GM18951 (cell line): ENCODE results near the gene KCNC1.

Source experiments
- POLR2A ChIP-seq: IDR thresholded peaks from 4 replicates; pipeline ENCODE4 v1.6.1; 2011; ENCODE audit warnings: mild to moderate bottlenecking; ENCODE audit not compliant: insufficient read length, insufficient read depth; ENCODE audit errors: extremely low read depth
- in situ Hi-C: fragments of 300-500 bp; cut with MboI; formaldehyde crosslinking; loops from one replicate; pipeline ENCODE4 v1.12.0; 2022; ENCODE audit warnings: low sequenced_read_pairs, mixed read lengths, inconsistent platforms; ENCODE audit not compliant: unreplicated experiment

The KCNC1 gene

GRCh38 chr11:17770048-17770652, 35.6 kb downstream of the KCNC1 start:
- TF ChIP-seq POLR2A: no peak
- in situ Hi-C loops: no loop called here

DNA sequence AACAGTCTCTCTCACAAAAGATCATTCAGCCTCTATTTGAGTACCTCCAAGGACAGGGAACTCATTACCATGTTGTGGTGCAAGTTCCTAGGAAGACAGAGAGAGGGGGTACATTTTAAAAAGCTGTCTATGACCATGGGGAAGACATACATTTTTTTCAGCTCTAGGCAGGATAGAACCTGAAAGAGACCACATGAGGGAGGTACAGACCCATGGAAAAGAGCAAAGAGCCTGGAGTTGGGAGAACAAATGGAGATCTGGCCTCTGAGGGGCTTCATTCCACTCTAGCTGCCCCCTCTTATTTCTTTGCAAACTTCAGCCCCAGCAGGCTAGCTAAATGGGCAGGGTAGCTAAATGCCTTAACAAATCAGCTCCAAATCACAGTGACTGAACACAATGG, 36.3 kb downstream of the KCNC1 start:
- in situ Hi-C loops: no loop called here
- TF ChIP-seq POLR2A: no peak

DNA sequence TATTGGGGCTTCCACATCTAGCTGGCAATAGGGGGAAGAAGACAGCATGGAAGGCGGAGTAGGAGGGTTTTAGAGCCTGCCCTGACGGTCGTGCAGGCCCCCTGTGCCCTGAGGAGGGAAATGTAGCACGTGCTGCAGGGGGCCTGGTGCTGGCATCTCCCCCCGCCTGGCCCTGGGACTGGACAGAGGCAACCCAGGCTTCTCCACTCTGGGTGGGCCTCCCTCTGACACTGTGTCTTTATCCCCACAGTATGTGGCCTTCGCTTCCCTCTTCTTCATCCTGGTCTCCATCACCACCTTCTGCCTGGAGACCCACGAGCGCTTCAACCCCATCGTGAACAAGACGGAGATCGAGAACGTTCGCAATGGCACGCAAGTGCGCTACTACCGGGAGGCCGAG, 36.8 kb downstream of the KCNC1 start:
- no peak for TF ChIP-seq POLR2A
- in situ Hi-C loops: no loop called here

- in situ Hi-C loops: no loop called here
- no peak for TF ChIP-seq POLR2A
Observed at GRCh38 chr11:17771841-17772401, 37.3 kb downstream of the KCNC1 start.

DNA sequence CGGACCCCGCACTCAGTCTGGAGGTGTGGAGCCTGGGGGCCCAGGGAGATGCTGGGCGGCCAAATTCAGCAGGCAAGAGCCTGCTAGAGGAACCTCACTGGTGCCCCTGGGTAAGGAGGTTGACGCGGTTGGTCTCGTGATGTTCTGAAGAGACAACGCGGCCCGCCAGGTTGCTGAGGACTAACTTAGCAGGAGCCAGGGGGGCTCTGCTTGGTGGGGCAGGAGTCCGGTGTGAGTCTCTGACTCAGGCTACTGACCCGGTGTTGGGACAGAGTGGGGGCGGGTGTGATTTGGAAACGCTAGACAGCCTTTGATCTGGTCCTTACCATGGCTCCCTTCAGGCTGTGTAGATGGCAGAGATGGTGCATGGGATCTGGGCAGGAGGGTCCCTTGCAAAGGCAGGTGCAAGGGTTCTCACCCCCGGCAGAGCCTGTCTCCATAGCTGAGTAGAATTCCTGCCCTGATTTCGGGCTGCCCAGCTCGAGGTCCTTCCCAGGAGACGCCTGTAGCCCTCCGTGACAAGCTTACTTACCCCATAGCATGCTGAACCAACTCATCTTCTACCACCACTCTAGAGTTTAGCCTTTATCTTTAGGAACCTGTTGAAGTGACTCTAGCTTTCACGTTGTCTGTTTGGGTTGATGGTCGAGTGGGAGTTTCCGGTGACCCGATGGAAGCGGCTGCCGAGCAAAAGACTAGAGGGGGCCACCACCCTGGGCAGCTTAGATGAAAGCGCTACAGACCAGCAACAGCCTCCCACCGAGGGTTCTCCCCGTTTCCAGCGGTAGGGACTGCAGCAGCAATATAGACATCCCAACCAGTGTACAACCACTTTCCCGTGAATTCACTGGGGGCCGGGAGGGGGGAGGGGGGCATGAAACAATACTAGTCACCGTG, 38.4 kb downstream of the KCNC1 start:
- in situ Hi-C loops: no loop called here
- TF ChIP-seq POLR2A: no peak

GRCh38 chr11:17773674-17774073, 39.1 kb downstream of the KCNC1 start:
- in situ Hi-C loops: no loop called here
- no peak for TF ChIP-seq POLR2A

DNA sequence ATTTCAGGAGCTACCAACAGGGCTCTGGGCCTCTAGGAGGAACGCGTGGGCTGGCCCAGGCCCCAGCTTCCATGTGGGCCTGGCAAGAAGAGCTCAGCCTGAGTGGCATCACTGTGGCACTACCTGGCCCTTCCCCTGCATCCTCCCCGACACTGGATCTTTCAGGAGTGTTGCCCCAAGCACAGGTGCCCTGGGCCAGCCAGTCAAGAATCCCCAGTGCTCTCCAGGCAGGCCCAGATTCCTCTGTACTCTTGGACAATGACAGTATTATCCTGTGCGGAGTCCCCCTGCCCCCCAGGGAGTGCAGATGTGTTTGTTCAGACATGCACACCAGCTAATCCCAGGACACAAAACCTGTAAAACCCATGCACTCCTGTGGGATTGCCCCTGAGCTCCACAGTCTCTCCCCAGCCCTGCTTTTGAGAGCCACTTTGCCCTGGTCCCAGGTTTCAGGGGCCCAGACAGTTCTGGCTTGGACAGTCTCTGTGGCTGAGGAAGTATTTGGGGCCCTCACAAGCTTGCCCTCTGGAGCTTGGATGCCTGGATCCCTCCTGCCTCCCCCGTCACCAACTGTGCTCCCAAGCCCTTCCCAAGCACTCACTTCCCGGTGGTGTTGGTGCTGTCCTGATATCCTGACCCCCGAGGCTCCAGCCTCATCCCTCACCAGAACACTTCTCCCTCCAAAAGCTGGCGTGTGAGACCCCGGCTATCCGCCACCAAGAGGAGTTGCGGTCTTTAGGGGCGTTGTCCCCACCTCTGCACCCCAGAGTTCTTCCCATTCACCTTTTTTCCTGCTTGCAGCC, 39.9 kb downstream of the KCNC1 start:
- in situ Hi-C loops: no loop called here
- no peak for TF ChIP-seq POLR2A

GRCh38 chr11:17775035-17775348, 40.4 kb downstream of the KCNC1 start:
- TF ChIP-seq POLR2A: no peak
- in situ Hi-C loops: no loop called here

DNA sequence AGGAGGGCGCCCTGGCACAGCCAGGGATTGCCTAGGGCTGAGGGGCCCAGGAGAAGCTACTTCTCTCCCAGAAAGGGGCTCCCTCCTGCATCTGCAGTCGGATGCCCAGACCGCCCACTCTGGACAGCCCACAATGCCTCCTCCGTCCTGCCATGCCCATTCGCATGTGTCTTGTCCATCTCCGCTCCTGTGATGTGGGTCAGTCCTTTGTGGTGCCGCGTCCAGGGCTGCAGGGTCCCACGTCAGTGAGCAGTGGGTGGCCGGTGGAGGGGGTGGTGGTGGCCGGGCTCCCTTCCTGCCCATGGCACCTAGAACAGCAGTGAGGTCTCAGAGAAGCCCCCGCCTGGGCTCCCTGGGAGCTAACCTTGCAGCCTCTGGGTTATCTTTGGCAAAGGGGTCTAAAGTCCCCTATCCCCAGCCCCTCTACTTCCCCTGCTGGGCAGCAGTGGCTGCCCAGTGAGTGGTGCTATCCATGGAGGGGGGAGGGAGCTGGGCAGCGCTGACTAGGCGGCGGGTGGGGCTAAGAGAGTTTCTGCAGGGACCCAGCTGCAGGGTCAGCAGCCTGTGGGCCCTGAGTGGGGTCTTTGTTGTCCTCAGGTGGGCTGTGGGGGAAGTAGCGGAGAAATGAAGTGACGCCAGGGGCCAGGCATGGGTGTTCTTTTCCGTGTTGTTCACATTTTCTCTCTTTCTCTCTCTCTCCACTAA, 41.1 kb downstream of the KCNC1 start:
- TF ChIP-seq POLR2A: no peak
- in situ Hi-C loops: no loop called here

- in situ Hi-C loops: no loop called here
- TF ChIP-seq POLR2A: no peak
Observed at GRCh38 chr11:17776212-17776875, 41.8 kb downstream of the KCNC1 start.

DNA sequence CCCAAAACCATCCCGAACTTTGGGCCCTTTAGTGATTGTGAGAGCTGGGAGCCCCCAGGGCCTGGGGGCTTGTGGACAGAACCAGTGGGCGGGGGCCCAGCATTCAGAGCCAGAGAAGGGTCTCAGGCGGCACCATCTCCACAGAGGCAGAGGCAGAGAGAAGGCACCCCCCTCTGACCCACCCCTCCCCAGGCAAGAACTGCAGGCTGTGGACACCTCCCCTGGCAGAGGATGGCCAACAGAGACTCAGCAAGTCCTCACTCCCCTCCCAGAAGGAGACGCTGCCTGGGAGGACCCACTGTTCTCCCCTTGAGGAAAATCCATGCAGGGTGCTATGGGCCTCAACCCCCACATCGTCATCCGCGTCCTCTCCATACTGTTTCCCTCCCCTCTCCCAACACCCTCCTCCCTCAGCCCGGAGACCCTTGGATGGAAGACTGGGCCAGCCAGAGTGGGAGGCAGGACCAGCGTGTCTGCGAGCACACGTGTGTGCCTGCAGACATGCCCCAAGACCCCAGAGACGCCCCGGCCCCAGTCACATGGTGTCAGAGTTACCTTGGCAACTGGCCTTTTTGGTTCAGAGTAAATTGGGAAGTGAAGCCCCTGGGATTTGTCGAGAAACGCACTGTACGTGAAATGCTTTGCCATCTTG, 42.6 kb downstream of the KCNC1 start:
- TF ChIP-seq POLR2A: no peak
- in situ Hi-C loops: no loop called here

GRCh38 chr11:17777738-17778091, 43.1 kb downstream of the KCNC1 start:
- in situ Hi-C loops: no loop called here
- no peak for TF ChIP-seq POLR2A
